SK-N-MC (cell line): Measurements from ENCODE around the gene C9orf152.

Source experiments
- DNase-seq: peaks from one replicate; pipeline ENCODE4 v3.0.0-alpha.2; 2011; ENCODE audit warnings: low read depth, low spot score
- H3K27ac ChIP-seq: fragments of 200-600 bp; sonication (generic); 2 replicates; pipeline ENCODE4 v1.5.1; 2016; ENCODE audit warnings: mixed run types
- H3K36me3 ChIP-seq: fragments of 200-600 bp; sonication (generic); 2 replicates; pipeline ENCODE4 v1.6.1; 2017; ENCODE audit warnings: antibody characterized with exemption, low read length, mixed read lengths; ENCODE audit not compliant: insufficient read depth
- H3K4me3 ChIP-seq: fragments of 200-600 bp; sonication (generic); 2 replicates; pipeline ENCODE4 v1.5.1; 2016
- H3K9ac ChIP-seq: fragments of 200-600 bp; sonication (generic); 2 replicates; pipeline ENCODE4 v1.8.0; 2017; ENCODE audit warnings: mixed run types, mixed read lengths; ENCODE audit not compliant: insufficient read length
- H3K9me3 ChIP-seq: fragments of 200-600 bp; sonication (generic); 2 replicates; pipeline ENCODE4 v1.6.1; 2017; ENCODE audit warnings: low read depth, mild to moderate bottlenecking, antibody characterized with exemption, low read length, moderate library complexity, mixed read lengths
- EZH2 ChIP-seq: fragments of 200-600 bp; sonication (generic); IDR thresholded peaks from one replicate; pipeline ENCODE4 v1.6.1; 2017; ENCODE audit warnings: antibody characterized with exemption
- FOXP2 ChIP-seq: optimal IDR thresholded peaks from 2 replicates; pipeline ENCODE3; 2011; ENCODE audit warnings: mild to moderate bottlenecking, moderate library complexity; ENCODE audit not compliant: insufficient read depth; ENCODE audit errors: extremely low read length, control extremely low read depth
- POLR2AphosphoS5 ChIP-seq: IDR thresholded peaks from 2 replicates; pipeline ENCODE4 v1.6.1; 2012; ENCODE audit warnings: mild to moderate bottlenecking, low read depth, low read length, borderline replicate concordance

Gene C9orf152

GRCh38 chr9:110157823-110158664 is 49.9 kb downstream of the C9orf152 start:
- Histone ChIP-seq H3K9ac (no peak overlapping the region), H3K36me3 (0 out of 2 replicates have a peak, but pooled peaks cover 4% of the 10 kb centered on the region), H3K4me3 (peak overlapping the region; percentile 34), H3K9me3 (no peaks in the 10 kb centered on the region), H3K27ac (peak overlapping the region; percentile 75)
- DNase-seq = no peak
- TF ChIP-seq FOXP2 = no peak

GRCh38 chr9:110156902-110157301 is 51.1 kb downstream of the C9orf152 start:
- DNase-seq = peak; percentile 98
- Histone ChIP-seq H3K9me3 (no peaks in the 10 kb centered on the region), H3K27ac (peak overlapping the region; percentile 75), H3K36me3 (0 out of 2 replicates have a peak, but pooled peaks cover 4% of the 10 kb centered on the region), H3K9ac (no peak overlapping the region), H3K4me3 (peak overlapping the region; percentile 50)
- no peak for TF ChIP-seq EZH2
- TF ChIP-seq POLR2AphosphoS5 = peak; percentile 35; the same call in 1 of the 2 replicates
- peak; percentile 93 for TF ChIP-seq FOXP2

GRCh38 chr9:110156416-110156815 is 51.5 kb downstream of the C9orf152 start:
- Histone ChIP-seq H3K36me3 (0 out of 2 replicates have a peak, but pooled peaks cover 4% of the 10 kb centered on the region), H3K27ac (peak overlapping the region; percentile 69)

DNA sequence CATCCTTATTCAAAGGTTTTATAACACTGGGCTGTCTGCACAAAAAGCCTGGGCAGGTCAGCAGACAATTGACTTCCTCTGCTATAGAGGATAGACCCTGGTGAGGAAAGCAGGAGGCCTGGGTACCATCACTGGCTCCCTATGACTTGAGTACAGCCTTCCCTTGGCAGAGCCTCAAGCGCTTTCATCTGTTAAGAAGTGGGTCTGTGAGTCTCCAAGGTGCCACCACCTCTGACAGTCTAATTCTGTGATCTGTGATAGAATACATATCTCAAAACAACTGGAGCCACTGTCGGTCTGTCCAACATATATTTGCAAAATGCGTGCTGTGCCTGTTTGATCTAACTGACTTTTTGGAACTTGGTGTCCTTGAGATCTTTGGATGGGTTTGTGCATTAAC is 52.2 kb downstream of the C9orf152 start:
- Histone ChIP-seq H3K4me3 (no peak overlapping the region), H3K9ac (no peak overlapping the region), H3K27ac (0 out of 2 replicates have a peak overlapping the region, but pooled peaks have one; percentile 69), H3K9me3 (no peaks in the 10 kb centered on the region), H3K36me3 (peaks cover 4% of the 10 kb centered on the region; the same call in 1 of the 2 replicates)
- TF ChIP-seq EZH2 (no peak), POLR2AphosphoS5 (no peak), FOXP2 (no peak)
- DNase-seq = no peak

More at GRCh38 chr9:110156416-110156815, 51.5 kb downstream of the C9orf152 start:
- TF ChIP-seq POLR2AphosphoS5 (no peak), FOXP2 (no peak), EZH2 (no peak)
- Histone ChIP-seq H3K9me3 (no peaks in the 10 kb centered on the region), H3K9ac (no peak overlapping the region), H3K4me3 (peak overlapping the region; percentile 50)
- no peak for DNase-seq

GRCh38 chr9:110153431-110153830 is 54.5 kb downstream of the C9orf152 start:
- H3K9ac ChIP-seq = no peak overlapping the region
- H3K9me3 ChIP-seq = no peaks in the 10 kb centered on the region
- no peak for DNase-seq
- no peak overlapping the region for H3K4me3 ChIP-seq
- H3K36me3 ChIP-seq = peaks cover 9% of the 10 kb centered on the region; the same call in 1 of the 2 replicates
- no peak for TF ChIP-seq FOXP2
- no peak overlapping the region for H3K27ac ChIP-seq

DNA sequence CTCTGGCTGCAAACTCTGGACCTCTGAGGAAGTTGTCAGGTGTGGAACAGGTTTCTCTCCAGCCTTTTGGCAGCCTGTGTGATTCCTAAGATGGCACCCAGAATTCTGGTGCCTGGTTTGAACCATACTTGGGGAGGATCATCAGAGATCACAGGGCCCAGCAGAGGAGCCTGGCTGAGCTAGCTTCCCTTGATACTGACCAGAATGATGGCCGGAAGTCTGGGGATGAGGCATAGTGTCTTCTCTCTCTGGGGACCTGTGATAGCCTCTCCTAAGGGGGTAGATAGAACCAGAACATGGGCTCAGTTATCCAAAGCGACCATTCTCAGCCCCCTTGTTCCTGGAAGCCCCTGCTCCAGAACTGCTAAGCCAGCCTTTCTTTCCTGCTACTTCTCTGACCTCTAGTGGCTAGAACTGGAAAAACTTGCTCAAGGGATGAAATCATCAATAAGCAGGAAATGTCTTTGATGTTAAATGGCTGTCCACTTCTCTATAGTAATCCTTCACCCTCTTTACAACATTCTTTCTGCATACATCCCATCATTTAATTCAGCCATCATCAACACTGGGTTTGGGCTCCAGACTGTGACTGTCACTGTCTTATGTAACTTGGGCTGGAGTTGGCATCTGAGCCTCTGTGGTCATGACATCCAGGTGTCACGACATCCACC is 55.1 kb downstream of the C9orf152 start:
- no peak overlapping the region for H3K27ac ChIP-seq
- peaks cover 9% of the 10 kb centered on the region; the same call in 1 of the 2 replicates for H3K36me3 ChIP-seq
- H3K9ac ChIP-seq = no peak overlapping the region
- DNase-seq = peak; percentile 37
- TF ChIP-seq POLR2AphosphoS5 (no peak), FOXP2 (no peak), EZH2 (no peak)
- no peak overlapping the region for H3K4me3 ChIP-seq
- no peaks in the 10 kb centered on the region for H3K9me3 ChIP-seq
